ENCODE measurements around the gene ANKRD13B.

GRCh38 chr17:29574732-29575510, 18.0 kb upstream of the ANKRD13B start:
- no peak for TF ChIP-seq POLR2A (IDR thresholded peaks at IDR 0.05)
- no peak for TF ChIP-seq EP300 (IDR thresholded peaks at IDR 0.05)

Measured in tibial nerve (tissue), 3 donors.